GM12865 (cell line): Measurements from ENCODE around the gene CTNNA3.

Experiments
- DNase-seq: peaks from one replicate; pipeline ENCODE4 v3.0.0; 2010; ENCODE audit warnings: low read depth
- H3K4me3 ChIP-seq: 2 replicates; pipeline ENCODE4 v1.5.1; 2011; ENCODE audit warnings: mild to moderate bottlenecking, low read depth, low read length, control low read depth
- TF ChIP-seq, protein P1 (sequence below): IDR thresholded peaks from 2 replicates; pipeline ENCODE4 v1.5.1; 2011; ENCODE audit warnings: low read length, control low read depth, low read depth, inconsistent platforms; ENCODE audit not compliant: insufficient read depth; ENCODE audit errors: missing control alignments

The CTNNA3 gene

DNA sequence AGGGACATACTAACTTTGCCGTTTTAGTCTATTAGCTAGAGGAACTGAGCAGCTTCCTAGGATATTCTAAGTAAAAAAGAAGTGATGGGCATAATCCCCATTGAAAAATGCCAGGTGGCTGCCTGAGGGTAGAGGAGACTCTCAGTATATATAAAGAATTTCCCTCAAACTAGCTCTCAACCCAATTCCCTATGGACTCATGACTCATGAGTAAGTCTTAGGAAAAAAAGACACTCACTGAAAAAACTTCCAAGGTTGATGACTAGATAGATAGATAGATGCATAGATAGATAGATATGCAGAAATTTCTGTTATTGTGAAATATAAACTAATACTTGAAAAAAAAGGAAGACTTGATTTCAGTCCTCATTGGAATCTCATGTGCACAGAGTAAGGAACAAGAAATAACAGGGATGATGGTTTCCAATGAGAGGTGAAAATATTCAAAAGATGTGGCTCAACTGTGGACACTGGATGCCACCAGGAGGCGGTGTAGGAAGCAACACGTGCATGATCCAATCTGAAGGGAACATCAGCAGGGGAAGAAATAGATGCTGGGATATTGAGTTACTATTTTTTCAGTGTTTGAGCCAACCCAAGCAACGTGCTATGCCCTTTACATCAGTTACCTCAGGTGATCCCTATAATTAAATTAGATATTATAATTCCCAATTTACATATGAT lies 1481.1 kb downstream of the CTNNA3 start:
- TF ChIP-seq, protein P1, sequence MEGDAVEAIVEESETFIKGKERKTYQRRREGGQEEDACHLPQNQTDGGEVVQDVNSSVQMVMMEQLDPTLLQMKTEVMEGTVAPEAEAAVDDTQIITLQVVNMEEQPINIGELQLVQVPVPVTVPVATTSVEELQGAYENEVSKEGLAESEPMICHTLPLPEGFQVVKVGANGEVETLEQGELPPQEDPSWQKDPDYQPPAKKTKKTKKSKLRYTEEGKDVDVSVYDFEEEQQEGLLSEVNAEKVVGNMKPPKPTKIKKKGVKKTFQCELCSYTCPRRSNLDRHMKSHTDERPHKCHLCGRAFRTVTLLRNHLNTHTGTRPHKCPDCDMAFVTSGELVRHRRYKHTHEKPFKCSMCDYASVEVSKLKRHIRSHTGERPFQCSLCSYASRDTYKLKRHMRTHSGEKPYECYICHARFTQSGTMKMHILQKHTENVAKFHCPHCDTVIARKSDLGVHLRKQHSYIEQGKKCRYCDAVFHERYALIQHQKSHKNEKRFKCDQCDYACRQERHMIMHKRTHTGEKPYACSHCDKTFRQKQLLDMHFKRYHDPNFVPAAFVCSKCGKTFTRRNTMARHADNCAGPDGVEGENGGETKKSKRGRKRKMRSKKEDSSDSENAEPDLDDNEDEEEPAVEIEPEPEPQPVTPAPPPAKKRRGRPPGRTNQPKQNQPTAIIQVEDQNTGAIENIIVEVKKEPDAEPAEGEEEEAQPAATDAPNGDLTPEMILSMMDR, result peak; percentile 24
- no peak overlapping the region for H3K4me3 ChIP-seq
- DNase-seq, result peak; percentile 2

DNA sequence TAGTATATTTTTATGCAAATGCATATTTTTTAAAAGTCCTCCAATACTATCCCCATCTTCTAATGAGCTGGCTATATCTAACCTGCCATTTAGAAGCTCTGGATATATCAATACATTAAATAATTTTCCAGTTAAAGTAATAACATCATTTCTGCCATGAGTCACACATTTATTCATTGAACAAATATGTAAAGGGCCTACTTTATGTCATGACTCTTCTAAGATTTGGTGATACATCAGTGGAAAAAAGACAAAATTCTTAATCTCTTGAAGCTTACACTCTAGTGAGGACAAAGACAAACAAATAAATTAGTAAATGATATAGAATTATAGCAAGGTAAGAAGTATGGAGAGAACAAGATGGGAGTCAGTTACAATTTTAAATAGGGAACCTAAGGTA lies 1487.0 kb downstream of the CTNNA3 start:
- H3K4me3 ChIP-seq, result no peak overlapping the region
- TF ChIP-seq, protein P1, result no peak
- no peak for DNase-seq

DNA sequence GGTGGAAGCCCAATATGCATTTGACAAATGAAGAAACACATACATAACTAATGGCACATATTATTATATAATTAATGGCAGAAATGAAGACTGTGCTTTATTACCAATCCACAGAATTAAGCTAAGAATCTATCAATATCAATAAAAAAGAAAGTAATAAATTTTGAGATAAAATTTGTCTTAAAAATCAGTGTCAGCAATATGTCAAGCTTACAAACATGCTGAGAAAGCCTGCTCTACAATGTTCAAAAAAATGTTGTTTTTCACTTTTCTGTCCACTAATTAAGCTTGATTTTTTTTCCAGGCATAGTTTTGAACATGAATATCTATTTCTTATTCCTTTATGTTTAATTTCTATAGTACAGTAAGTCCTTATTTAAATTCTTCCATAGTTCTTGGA lies 1491.2 kb downstream of the CTNNA3 start:
- TF ChIP-seq, protein P1, result no peak
- DNase-seq, result no peak
- no peak overlapping the region for H3K4me3 ChIP-seq

- no peak overlapping the region for H3K4me3 ChIP-seq
- TF ChIP-seq, protein P1, result no peak
- DNase-seq, result no peak
These were observed 1493.9 kb downstream of the CTNNA3 start for GRCh38 chr10:66202101-66202500.

DNA sequence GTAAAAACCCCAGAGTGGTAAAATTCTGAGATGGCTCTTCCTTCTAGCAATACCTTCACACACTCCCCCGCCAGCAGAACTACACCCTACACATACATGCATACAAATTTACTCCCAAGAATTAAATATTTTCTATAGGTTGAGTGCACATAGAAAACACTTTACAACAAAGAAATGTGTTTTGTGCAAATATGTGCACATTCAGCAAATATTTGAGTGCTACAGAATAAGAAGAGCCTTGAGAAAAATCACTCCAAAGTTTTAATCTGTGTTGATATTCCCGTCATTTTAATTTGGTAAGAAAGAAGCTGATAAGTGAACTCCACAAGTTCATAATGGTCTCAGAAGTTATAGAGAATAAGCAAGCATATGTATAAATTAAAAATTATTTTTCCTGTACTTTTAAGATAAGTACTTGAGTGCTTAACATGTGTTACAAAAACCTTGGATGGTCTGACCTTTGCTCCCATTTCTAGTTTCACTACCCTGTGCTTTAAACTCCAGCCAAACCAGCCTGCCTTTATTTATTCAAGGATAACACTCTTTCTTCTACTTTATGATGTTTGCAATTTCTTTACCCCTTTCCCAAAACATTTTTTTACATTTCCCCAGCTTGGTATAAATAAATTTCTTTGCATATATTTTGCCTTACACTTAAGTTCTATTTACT lies 1503.7 kb downstream of the CTNNA3 start:
- no peak for DNase-seq
- TF ChIP-seq, protein P1, result no peak
- H3K4me3 ChIP-seq, result no peak overlapping the region

DNA sequence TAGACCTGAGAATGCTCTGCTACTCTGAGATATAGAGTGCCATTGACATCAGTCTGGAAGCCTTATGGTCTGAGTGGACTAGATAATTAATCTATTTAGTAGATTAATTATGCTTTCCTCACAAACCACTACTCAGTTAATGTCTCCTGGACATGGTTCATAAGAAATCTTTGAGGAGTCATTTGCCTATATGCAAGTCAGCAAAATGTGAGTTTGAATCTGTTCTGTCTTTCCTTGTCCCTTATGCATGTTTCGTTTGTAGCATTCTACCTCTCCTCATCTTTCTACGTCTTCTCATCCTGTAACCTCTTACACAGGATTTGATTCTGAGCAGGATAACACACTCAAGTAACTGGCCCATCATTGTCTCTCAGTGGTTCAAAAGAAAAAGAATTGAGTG lies 1505.6 kb downstream of the CTNNA3 start:
- no peak overlapping the region for H3K4me3 ChIP-seq
- DNase-seq, result no peak
- TF ChIP-seq, protein P1, result no peak
